GM12878 (cell line): Measurements from ENCODE around the gene CACNA1H. TPM values are rescaled to one million over a fixed set of nuclear protein-coding genes. Genes with fewer than 3 reads are reported as not detected.

Experiments
- ATAC-seq: fragments of 200-7000 bp; cut with Tn5 transposase; 3 replicates; pipeline ENCODE4 v1.9.1; 2020; ENCODE audit warnings: mild to moderate bottlenecking, moderate library complexity
- BruUV-seq: library from RNA; stranded (reverse); fragments of 400-500 nt; replicated peaks from 2 replicates; lab custom pipeline; 2021; lab: Mats Ljungman, UMichigan
- CTCF ChIA-PET: fragments of 300-600 bp; sonication (Branson Sonifier 250); formaldehyde crosslinking; extraction: SDS; loops from one replicate; lab custom pipeline; 2021; ENCODE audit warnings: inconsistent platforms; lab: Yijun Ruan, JAX
- POLR2A ChIA-PET: fragments of 350-600 bp; formaldehyde crosslinking; extraction: SDS; loops from one replicate; lab custom pipeline; 2021; ENCODE audit warnings: inconsistent platforms; lab: Charles Lee
- RAD21 ChIA-PET: fragments of 300-600 bp; sonication (Branson Sonifier 250); formaldehyde crosslinking; loops from one replicate; lab custom pipeline; 2023; ENCODE audit warnings: antibody characterized with exemption; ENCODE audit not compliant: unreplicated experiment; lab: Charles Lee
- SMC1A ChIA-PET: fragments of 300-600 bp; sonication (Branson Sonifier 250); formaldehyde crosslinking; loops from one replicate; lab custom pipeline; 2023; ENCODE audit not compliant: unreplicated experiment, uncharacterized antibody; lab: Charles Lee
- DNase-seq: peaks from one replicate; pipeline ENCODE4 v3.0.0-alpha.2; 2011; ENCODE audit warnings: low read depth, low spot score
- FAIRE-seq: peaks from 3 replicates; lab custom pipeline; 2011; peaks lifted over from hg19 to GRCh38; lab: Jason Lieb, UNC
- H2AFZ ChIP-seq: 2 replicates; pipeline ENCODE4 v1.6.0; 2011; ENCODE audit warnings: low read depth, low read length, control low read depth; ENCODE audit not compliant: control insufficient read depth
- H3K27ac ChIP-seq: 2 replicates; pipeline ENCODE4 v1.5.1; 2011; ENCODE audit warnings: control low read depth; ENCODE audit not compliant: control insufficient read depth, insufficient read depth
- H3K27me3 ChIP-seq, 2 experiments: replicated peaks in 1 of 2; 2 replicates each; pipeline versions ENCODE4 v1.6.0 to v1.6.1; 2011; ENCODE audit warnings: low read length in 1 of 2; ENCODE audit not compliant: control insufficient read depth in 2 of 2, insufficient read depth in 2 of 2
- H3K36me3 ChIP-seq, 2 experiments: 2 replicates each; pipeline ENCODE4 v1.5.1; 2011; ENCODE audit warnings: low read length in 1 of 2; ENCODE audit not compliant: control insufficient read depth in 2 of 2, insufficient read depth in 2 of 2
- H3K4me1 ChIP-seq: 2 replicates; pipeline ENCODE4 v1.6.1; 2011; ENCODE audit warnings: mild to moderate bottlenecking, low read length, moderate library complexity, mixed read lengths; ENCODE audit not compliant: control insufficient read depth, insufficient read depth
- H3K4me2 ChIP-seq: 2 replicates; pipeline ENCODE4 v1.6.0; 2011; ENCODE audit warnings: control low read depth; ENCODE audit not compliant: control insufficient read depth, insufficient read depth
- H3K4me3 ChIP-seq: fragments of 200-600 bp; sonication (generic); 2 replicates; pipeline ENCODE4 v1.5.1; 2016
- H3K79me2 ChIP-seq: 2 replicates; pipeline ENCODE4 v1.6.0; 2011; ENCODE audit warnings: low read length; ENCODE audit not compliant: control insufficient read depth, insufficient read depth
- H3K9ac ChIP-seq: 2 replicates; pipeline ENCODE4 v1.8.0; 2011; ENCODE audit warnings: low read length, control low read depth, mixed read lengths; ENCODE audit not compliant: control insufficient read depth, insufficient read depth
- H3K9me3 ChIP-seq: replicated peaks from 3 replicates; pipeline ENCODE4 v1.5.1; 2011; ENCODE audit warnings: mild to moderate bottlenecking, low read length; ENCODE audit not compliant: control insufficient read depth, insufficient read depth
- H4K20me1 ChIP-seq: 2 replicates; pipeline ENCODE4 v1.6.0; 2011; ENCODE audit not compliant: control insufficient read depth, insufficient read depth
- BHLHE40 ChIP-seq, 2 experiments: fragments of 450-650 bp in 1 of 2; IDR thresholded peaks; 2 replicates each; pipeline ENCODE4 v1.6.1; 2011 to 2017; ENCODE audit warnings: low read depth in 2 of 2, borderline replicate concordance in 1 of 2, improper control_type of control experiment in 1 of 2, low read length in 1 of 2, mild to moderate bottlenecking in 1 of 2
- BMI1 ChIP-seq: fragments of 450-650 bp; IDR thresholded peaks from 2 replicates; pipeline ENCODE4 v1.6.1; 2016; ENCODE audit warnings: mild to moderate bottlenecking, moderate library complexity, borderline replicate concordance
- CTCF ChIP-seq, 3 experiments: IDR thresholded peaks in 2 of 3; conservative IDR thresholded peaks in 1 of 3; 2 replicates each; pipeline ENCODE4 v1.5.1; 2011; ENCODE audit warnings: low read depth in 3 of 3, low read length in 3 of 3, mild to moderate bottlenecking in 3 of 3, control low read depth in 2 of 3, moderate library complexity in 2 of 3, inconsistent platforms in 1 of 3, mixed read lengths in 1 of 3; ENCODE audit not compliant: control insufficient read depth in 2 of 3, insufficient read depth in 1 of 3; ENCODE audit errors: extremely low read depth in 1 of 3
- MYB ChIP-seq: fragments of 150-350 bp; IDR thresholded peaks from 2 replicates; pipeline ENCODE4 v1.6.1; 2014; ENCODE audit warnings: mild to moderate bottlenecking, low read depth, low read length, borderline replicate concordance
- RAD21 ChIP-seq: IDR thresholded peaks from 2 replicates; pipeline ENCODE4 v1.6.1; 2011; ENCODE audit warnings: mild to moderate bottlenecking, low read depth, low read length, moderate library complexity; ENCODE audit not compliant: insufficient read depth
- WGBS: methylation state at CpG from one replicate; pipeline ENCODE4 v1.1.6; 2016; ENCODE audit warnings: low lambda C conversion rate; ENCODE audit not compliant: insufficient replicate concordance, insufficient coverage; ENCODE audit errors: missing lambda C conversion rate; 5-methylcytosine and 5-hydroxymethylcytosine counted together
- in situ Hi-C: fragments of 300-500 bp; cut with MboI; formaldehyde crosslinking; loops from 9 replicates; pipeline ENCODE4 v1.14.3; 2018; ENCODE audit warnings: mixed read lengths
- intact Hi-C: fragments of 100-400 bp; cut with micrococcal nuclease; formaldehyde crosslinking; loops from one replicate; pipeline ENCODE4 v1.14.2; 2022; ENCODE audit not compliant: unreplicated experiment
- polyA plus RNA-seq, 11 experiments: library from polyadenylated mRNA; depleted of rRNA in 4 of 11; unstranded in 6 of 11; stranded (reverse) in 5 of 11; fragments of >200 nt; fragmentation: Nextera tagmentation in 4 of 11; fragmentation: Illumina TruSeq in 1 of 11; extraction: Ambion mirVana in 4 of 11; extraction: Trizol in 1 of 11; gene quantifications; 1 replicate in 1 of 11; 2 replicates in 10 of 11; pipeline versions ENCODE4 v1.2.1 to v1.2.3, GENCODE V29; 2011 to 2016; ENCODE audit warnings: inconsistent platforms in 2 of 11, missing spikeins in 2 of 11, low read depth in 1 of 11
- total RNA-seq, 4 experiments: library from RNA; depleted of rRNA in 3 of 4; stranded (reverse); fragments of >200 nt in 3 of 4; fragmentation: Illumina TruSeq in 1 of 4; extraction: Trizol in 1 of 4; gene quantifications; 2 replicates each; pipeline versions ENCODE4 v1.2.1 to v1.2.3, GENCODE V29; 2013 to 2021

Gene CACNA1H
- total and polyA plus RNA-seq, 10 of the 15 experiments (the other 5 are each of a cell fraction or from before 2014, with no cell fraction given), result 0.03 to 0.54 TPM; not detected in 8

DNA sequence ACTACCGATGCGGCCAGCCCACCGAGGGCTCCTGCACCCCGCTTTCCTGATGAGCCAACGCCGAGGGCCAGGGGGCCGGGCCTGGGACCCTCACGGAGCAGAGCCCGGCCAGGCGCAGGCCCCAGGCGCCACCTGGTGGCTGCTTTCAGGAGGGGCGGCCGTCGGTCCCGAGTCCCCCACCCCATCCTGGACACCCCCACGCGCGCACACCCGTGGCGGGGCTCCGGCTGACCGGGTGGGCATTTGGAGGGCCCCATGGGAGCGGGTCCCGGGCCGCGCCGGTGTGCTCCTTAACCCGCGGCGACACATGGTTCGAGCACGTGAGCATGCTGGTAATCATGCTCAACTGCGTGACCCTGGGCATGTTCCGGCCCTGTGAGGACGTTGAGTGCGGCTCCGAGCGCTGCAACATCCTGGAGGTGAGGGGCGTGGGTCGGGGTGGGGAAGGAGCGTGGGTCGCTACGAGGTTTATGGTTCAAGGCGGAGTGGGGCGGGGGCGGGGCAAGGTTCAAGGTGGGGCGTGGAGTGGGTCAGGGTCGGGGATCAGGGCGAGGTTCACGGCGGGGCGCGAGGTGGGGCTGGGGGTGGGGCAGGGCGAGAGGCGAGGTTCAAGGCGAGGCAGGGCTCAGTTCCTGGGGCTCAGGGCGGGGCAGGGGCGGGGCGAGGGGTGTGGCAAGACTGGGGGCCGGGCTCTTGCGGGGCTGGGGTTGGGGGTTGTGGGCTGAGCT, 41.9 kb downstream of the CACNA1H start:
- H3K79me2 ChIP-seq, result no peaks in the 10 kb centered on the region
- intact Hi-C loops (no loop called here), in situ Hi-C loops (no loop called here)
- no peak overlapping the region for H3K4me3 ChIP-seq
- ChIA-PET CTCF (no interaction called here), RAD21 (interaction anchor here (0.6 kb wide), 1 partner anchor 222 kb away, joined by 3 read pairs; no protein-coding TSS in a partner anchor), POLR2A (no interaction called here), SMC1A (no interaction called here)
- BruUV-seq, result no TSS peak
- ATAC-seq, result no peak
- no peak for FAIRE-seq
- H3K36me3 ChIP-seq, result no peaks in the 10 kb centered on the region
- peak in 1 of 2 experiments; percentile 7; a peak in 1 of 4 replicates for TF ChIP-seq BHLHE40 (IDR thresholded peaks at IDR 0.05; ENCODE audit: borderline replicate concordance in 1 of 2, low read depth in 2 of 2, low read length in 1 of 2)
- 0 out of 2 replicates have a peak, but pooled peaks have one; percentile 13 for TF ChIP-seq RAD21
- TF ChIP-seq MYB, result no peak
- no peak for TF ChIP-seq BMI1
- TF ChIP-seq CTCF (IDR thresholded peaks at IDR 0.05 in 2 of 3, conservative IDR thresholded peaks at IDR 0.05 in 1 of 3; ENCODE audit: control insufficient read depth in 2 of 3, extremely low read depth in 1 of 3, insufficient read depth in 1 of 3, low read depth in 3 of 3, low read length in 3 of 3), result peak; percentile 26 to 54 (median 34); a peak in 5 of 6 replicates
- WGBS, result 21% methylated on average over 43 of the region's 61 CpGs
- H3K9ac ChIP-seq, result no peak overlapping the region
- H3K4me1 ChIP-seq, result no peaks in the 10 kb centered on the region
- H3K4me2 ChIP-seq, result no peak overlapping the region
- no peak overlapping the region for H3K27ac ChIP-seq
- H3K27me3 ChIP-seq, result no peaks in the 10 kb centered on the region
- H4K20me1 ChIP-seq, result no peaks in the 10 kb centered on the region
- DNase-seq, result no peak
- H3K9me3 ChIP-seq, result no peaks in the 10 kb centered on the region
- H2AFZ ChIP-seq, result no peak overlapping the region
